Neural cell (in vitro differentiated cells): ENCODE measurements around the gene FCMR. TPM values are rescaled to one million over a fixed set of nuclear protein-coding genes. Genes with fewer than 3 reads are reported as not detected.

Source experiments
- H2AFZ ChIP-seq: fragments of 200-600, 300-800 bp; sonication (generic), shearing (Covaris generic); 2 replicates; pipeline ENCODE4 v1.6.0; 2014; ENCODE audit warnings: low read depth, mild to moderate bottlenecking, antibody characterized with exemption, low read length, moderate library complexity
- H3F3A ChIP-seq: fragments of 200-600 bp; shearing (Covaris generic); 2 replicates; pipeline ENCODE4 v1.6.1; 2016; ENCODE audit warnings: mild to moderate bottlenecking, moderate library complexity, mixed read lengths, antibody characterized with exemption, low read length; ENCODE audit not compliant: insufficient read depth, poor library complexity, severe bottlenecking
- H3K27ac ChIP-seq: fragments of 200-600, 300-800 bp; sonication (generic), shearing (Covaris generic); 2 replicates; pipeline ENCODE4 v1.5.1; 2014; ENCODE audit warnings: mild to moderate bottlenecking, low read length, moderate library complexity
- H3K27me3 ChIP-seq: fragments of 300-800, 200-600 bp; sonication (generic), shearing (Covaris generic); 2 replicates; pipeline ENCODE4 v1.6.0; 2014; ENCODE audit warnings: mild to moderate bottlenecking, low read depth, low read length, moderate library complexity; ENCODE audit not compliant: insufficient read depth
- H3K36me3 ChIP-seq: fragments of 300-800, 200-600 bp; sonication (generic), shearing (Covaris generic); 2 replicates; pipeline ENCODE4 v1.5.1; 2014; ENCODE audit warnings: mild to moderate bottlenecking, antibody characterized with exemption, low read length, moderate library complexity; ENCODE audit not compliant: insufficient read depth
- H3K4me2 ChIP-seq: fragments of 300-800, 200-600 bp; sonication (generic), shearing (Covaris generic); 2 replicates; pipeline ENCODE4 v1.6.0; 2014; ENCODE audit warnings: mild to moderate bottlenecking, low read length
- H3K4me3 ChIP-seq: fragments of 300-800, 200-600 bp; sonication (generic), shearing (Covaris generic); 2 replicates; pipeline ENCODE4 v1.5.1; 2014; ENCODE audit warnings: mild to moderate bottlenecking, low read length, moderate library complexity
- H3K79me2 ChIP-seq: fragments of 200-600 bp; shearing (Covaris generic); replicated peaks from 2 replicates; pipeline ENCODE4 v1.6.0; 2014; ENCODE audit warnings: mild to moderate bottlenecking, low read length, moderate library complexity; ENCODE audit not compliant: insufficient read depth
- H3K9ac ChIP-seq: fragments of 300-800, 200-600 bp; sonication (generic), shearing (Covaris generic); 2 replicates; pipeline ENCODE4 v1.6.1; 2016; ENCODE audit warnings: mild to moderate bottlenecking, low read length, mixed read lengths
- H3K9me2 ChIP-seq: fragments of 200-600 bp; shearing (Covaris generic); 2 replicates; pipeline ENCODE4 v1.6.1; 2016; ENCODE audit warnings: mild to moderate bottlenecking, low read length, mixed read lengths; ENCODE audit not compliant: insufficient read depth
- H3K9me3 ChIP-seq: fragments of 200-600, 300-800 bp; sonication (generic), shearing (Covaris generic); 2 replicates; pipeline ENCODE4 v1.6.1; 2016; ENCODE audit warnings: mild to moderate bottlenecking, mixed run types, low read length, moderate library complexity, mixed read lengths
- H4K20me1 ChIP-seq: fragments of 200-600 bp; shearing (Covaris generic); 2 replicates; pipeline ENCODE4 v1.6.1; 2016; ENCODE audit warnings: mild to moderate bottlenecking, mixed run types; ENCODE audit not compliant: insufficient read depth
- CTCF ChIP-seq: fragments of 450-650 bp; IDR thresholded peaks from 2 replicates; pipeline ENCODE4 v1.5.1; 2014; ENCODE audit warnings: antibody characterized with exemption, mild to moderate bottlenecking, moderate library complexity; ENCODE audit not compliant: poor library complexity, severe bottlenecking
- EP300 ChIP-seq: fragments of 450-650 bp; conservative IDR thresholded peaks from 2 replicates; pipeline ENCODE4 v1.6.1; 2014; ENCODE audit warnings: antibody characterized with exemption, mild to moderate bottlenecking, moderate library complexity; ENCODE audit not compliant: poor library complexity, severe bottlenecking
- EZH2 ChIP-seq: fragments of 200-600, 300-800 bp; shearing (Covaris generic), sonication (generic); IDR thresholded peaks from 2 replicates; pipeline ENCODE4 v1.6.1; 2014; ENCODE audit warnings: antibody characterized with exemption, low read length, borderline replicate concordance, mild to moderate bottlenecking; ENCODE audit not compliant: insufficient read depth, poor library complexity, severe bottlenecking
- MXI1 ChIP-seq: fragments of 450-650 bp; conservative IDR thresholded peaks from 2 replicates; pipeline ENCODE4 v1.6.1; 2014; ENCODE audit warnings: antibody characterized with exemption, mild to moderate bottlenecking; ENCODE audit not compliant: poor library complexity, severe bottlenecking
- POLR2AphosphoS5 ChIP-seq: IDR thresholded peaks from 2 replicates; pipeline ENCODE4 v1.6.1; 2012
- RAD21 ChIP-seq: fragments of 450-650 bp; conservative IDR thresholded peaks from 2 replicates; pipeline ENCODE4 v1.6.1; 2014; ENCODE audit warnings: antibody characterized with exemption, mild to moderate bottlenecking, moderate library complexity
- REST ChIP-seq: IDR thresholded peaks from 2 replicates; pipeline ENCODE4 v1.6.1; 2012; ENCODE audit warnings: borderline replicate concordance
- SMC3 ChIP-seq: fragments of 450-650 bp; conservative IDR thresholded peaks from 2 replicates; pipeline ENCODE4 v1.6.1; 2014; ENCODE audit warnings: antibody characterized with exemption, mild to moderate bottlenecking, moderate library complexity; ENCODE audit not compliant: poor library complexity
- TAF1 ChIP-seq: IDR thresholded peaks from 2 replicates; pipeline ENCODE4 v1.6.1; 2012; ENCODE audit warnings: low read depth
- polyA plus RNA-seq: library from polyadenylated mRNA; depleted of rRNA; stranded (reverse); fragments of >200 nt; gene quantifications from 2 replicates; pipeline ENCODE4 v1.2.3, GENCODE V29; 2014

The FCMR gene
- polyA plus RNA-seq, 1 donor from 2014 or later: not detected

- H2AFZ ChIP-seq: no peak overlapping the region
- no peak overlapping the region for H3K4me2 ChIP-seq
- no peaks in the 10 kb centered on the region for H3K9me2 ChIP-seq
- no peaks in the 10 kb centered on the region for H3K36me3 ChIP-seq
- H3K27me3 ChIP-seq: peaks cover 39% of the 10 kb centered on the region
- H3K9me3 ChIP-seq: no peaks in the 10 kb centered on the region
- TF ChIP-seq TAF1 (no peak), EZH2 (no peak), RAD21 (no peak)
- no peak overlapping the region for H3K9ac ChIP-seq
- no peaks in the 10 kb centered on the region for H3F3A ChIP-seq
- no peak overlapping the region for H3K4me3 ChIP-seq
- no peak overlapping the region for H3K27ac ChIP-seq
- no peaks in the 10 kb centered on the region for H3K79me2 ChIP-seq
- no peaks in the 10 kb centered on the region for H4K20me1 ChIP-seq
These were observed 14.3 kb downstream of the FCMR start for GRCh38 chr1:206907304-206907991.

- no peaks in the 10 kb centered on the region for H3K79me2 ChIP-seq
- H3K9ac ChIP-seq: no peak overlapping the region
- TF ChIP-seq RAD21 (no peak), REST (no peak)
- no peak overlapping the region for H3K27ac ChIP-seq
- H3K9me2 ChIP-seq: no peaks in the 10 kb centered on the region
- no peak overlapping the region for H3K4me2 ChIP-seq
- H2AFZ ChIP-seq: no peak overlapping the region
- H3K27me3 ChIP-seq: peaks cover 34% of the 10 kb centered on the region
- no peaks in the 10 kb centered on the region for H3F3A ChIP-seq
- no peak overlapping the region for H3K4me3 ChIP-seq
- H3K9me3 ChIP-seq: no peaks in the 10 kb centered on the region
- no peaks in the 10 kb centered on the region for H4K20me1 ChIP-seq
- H3K36me3 ChIP-seq: no peaks in the 10 kb centered on the region
These were observed 16.2 kb downstream of the FCMR start for GRCh38 chr1:206905295-206906164.

- TF ChIP-seq MXI1: no peak
- TF ChIP-seq TAF1: no peak
- no peak for TF ChIP-seq CTCF
- no peak for TF ChIP-seq POLR2AphosphoS5
- TF ChIP-seq RAD21: no peak
- TF ChIP-seq REST: no peak
- no peak for TF ChIP-seq SMC3
- no peak for TF ChIP-seq EP300
- no peak for TF ChIP-seq EZH2
- Histone ChIP-seq H3K4me2 (no peak overlapping the region), H3K27me3 (peaks cover 25% of the 10 kb centered on the region), H3K27ac (no peak overlapping the region), H4K20me1 (no peaks in the 10 kb centered on the region), H3K4me3 (no peak overlapping the region), H2AFZ (no peak overlapping the region), H3F3A (no peaks in the 10 kb centered on the region), H3K36me3 (no peaks in the 10 kb centered on the region), H3K9me2 (no peaks in the 10 kb centered on the region), H3K79me2 (no peaks in the 10 kb centered on the region), H3K9me3 (no peaks in the 10 kb centered on the region), H3K9ac (no peak overlapping the region)
These were observed 17.2 kb downstream of the FCMR start for GRCh38 chr1:206904423-206905142.
